Osteoblast (primary cell): Measurements from ENCODE around the gene CCL14. TPM values are rescaled to one million over a fixed set of nuclear protein-coding genes. Genes with fewer than 3 reads are reported as not detected.

ENCODE experiments used
- DNase-seq: peaks from one replicate; pipeline ENCODE4 v3.0.0; 2011; ENCODE audit warnings: low spot score, mixed read lengths; ENCODE audit not compliant: insufficient read length; ENCODE audit errors: missing footprints
- H2AFZ ChIP-seq: 2 replicates; pipeline ENCODE4 v1.6.0; 2011; ENCODE audit warnings: mild to moderate bottlenecking, low read length
- H3K27ac ChIP-seq: 2 replicates; pipeline ENCODE4 v1.5.1; 2011; ENCODE audit warnings: mild to moderate bottlenecking, low read depth, low read length, moderate library complexity
- H3K27me3 ChIP-seq: 2 replicates; pipeline ENCODE4 v1.6.0; 2012; ENCODE audit warnings: mild to moderate bottlenecking, control low read depth, inconsistent platforms, low read length, moderate library complexity; ENCODE audit not compliant: insufficient read depth
- H3K36me3 ChIP-seq: 2 replicates; pipeline ENCODE4 v1.5.1; 2011; ENCODE audit warnings: mild to moderate bottlenecking, low read length, control low read depth, moderate library complexity; ENCODE audit not compliant: insufficient read depth
- H3K4me1 ChIP-seq: 2 replicates; pipeline ENCODE4 v1.5.1; 2011; ENCODE audit warnings: mild to moderate bottlenecking, low read length, control low read depth, moderate library complexity; ENCODE audit not compliant: insufficient read depth
- H3K4me2 ChIP-seq: 2 replicates; pipeline ENCODE4 v1.6.0; 2011; ENCODE audit warnings: mild to moderate bottlenecking, low read length; ENCODE audit not compliant: insufficient read depth
- H3K4me3 ChIP-seq: fragments of 200-600 bp; sonication (generic); 3 replicates; pipeline ENCODE4 v1.5.1; 2012; ENCODE audit warnings: mild to moderate bottlenecking, low read length, inconsistent platforms; ENCODE audit not compliant: insufficient read depth
- H3K79me2 ChIP-seq: 2 replicates; pipeline ENCODE4 v1.6.0; 2012; ENCODE audit warnings: mild to moderate bottlenecking, low read length, control low read depth, inconsistent platforms; ENCODE audit not compliant: insufficient read depth
- H3K9me3 ChIP-seq: 2 replicates; pipeline ENCODE4 v1.5.1; 2011; ENCODE audit warnings: low read depth, low read length, control low read depth
- H4K20me1 ChIP-seq: 2 replicates; pipeline ENCODE4 v1.6.0; 2012; ENCODE audit warnings: mild to moderate bottlenecking, low read length, control low read depth; ENCODE audit not compliant: insufficient read depth
- CTCF ChIP-seq: IDR thresholded peaks from 2 replicates; pipeline ENCODE4 v1.5.1; 2011; ENCODE audit warnings: mild to moderate bottlenecking, low read depth, low read length, moderate library complexity; ENCODE audit errors: extremely low read depth
- total RNA-seq: library from RNA; depleted of rRNA; stranded (reverse); fragments of >200 nt; gene quantifications from 2 replicates; pipeline ENCODE4 v1.2.3, GENCODE V29; 2012

Gene CCL14
- total RNA-seq, 1 donor: not detected

- Histone ChIP-seq H3K36me3 (no peaks in the 10 kb centered on the region), H4K20me1 (no peaks in the 10 kb centered on the region), H3K9me3 (no peaks in the 10 kb centered on the region), H3K4me3 (no peak overlapping the region), H3K27me3 (peaks cover 4% of the 10 kb centered on the region), H3K27ac (no peak overlapping the region), H2AFZ (no peak overlapping the region), H3K79me2 (no peaks in the 10 kb centered on the region), H3K4me2 (no peak overlapping the region), H3K4me1 (no peaks in the 10 kb centered on the region)
- TF ChIP-seq CTCF: no peak
- no peak for DNase-seq
Measured at GRCh38 chr17:36027761-36028160, 41.2 kb upstream of the CCL14 start.

- no peak for TF ChIP-seq CTCF
- H4K20me1 ChIP-seq: no peaks in the 10 kb centered on the region
- H3K4me3 ChIP-seq: no peak overlapping the region
- no peaks in the 10 kb centered on the region for H3K27me3 ChIP-seq
- H3K79me2 ChIP-seq: no peaks in the 10 kb centered on the region
- H2AFZ ChIP-seq: no peak overlapping the region
- no peak for DNase-seq
- H3K36me3 ChIP-seq: no peaks in the 10 kb centered on the region
- H3K9me3 ChIP-seq: no peaks in the 10 kb centered on the region
- no peak overlapping the region for H3K27ac ChIP-seq
- no peak overlapping the region for H3K4me2 ChIP-seq
- H3K4me1 ChIP-seq: no peaks in the 10 kb centered on the region
Measured at GRCh38 chr17:36024106-36024869, 37.8 kb upstream of the CCL14 start.

- no peak overlapping the region for H3K4me2 ChIP-seq
- DNase-seq: no peak
- H2AFZ ChIP-seq: no peak overlapping the region
- no peaks in the 10 kb centered on the region for H3K4me1 ChIP-seq
- TF ChIP-seq CTCF: no peak
- no peaks in the 10 kb centered on the region for H3K9me3 ChIP-seq
- H3K27ac ChIP-seq: no peak overlapping the region
- no peaks in the 10 kb centered on the region for H3K79me2 ChIP-seq
- H3K4me3 ChIP-seq: no peak overlapping the region
- H4K20me1 ChIP-seq: no peaks in the 10 kb centered on the region
- no peaks in the 10 kb centered on the region for H3K36me3 ChIP-seq
- H3K27me3 ChIP-seq: no peaks in the 10 kb centered on the region
Measured at GRCh38 chr17:36019423-36019822, 32.9 kb upstream of the CCL14 start.

GRCh38 chr17:36017799-36018198 lies 31.3 kb upstream of the CCL14 start, which contains the start of gene CCL23:
Gene CCL23, minus strand, starts transcription at chr17:36017972. Its CDS starts 75 bp downstream, at chr17:36017897.
- Histone ChIP-seq H3K4me2 (no peak within 1 kb of the TSS), H4K20me1 (no peaks in the 10 kb centered on the region), H3K27me3 (no peaks in the 10 kb centered on the region), H2AFZ (no peak within 1 kb of the TSS), H3K79me2 (no peaks in the 10 kb centered on the region), H3K36me3 (no peaks in the 10 kb centered on the region), H3K4me3 (no peak within 1 kb of the TSS), H3K27ac (no peak within 1 kb of the TSS), H3K9me3 (no peaks in the 10 kb centered on the region), H3K4me1 (no peaks in the 10 kb centered on the region)
- no peak for TF ChIP-seq CTCF
- no peak for DNase-seq
